ENCODE measurements around the gene CA5A. TPM values are rescaled to one million over a fixed set of nuclear protein-coding genes. Genes with fewer than 3 reads are reported as not detected.

CA5A gene
- total and polyA plus RNA-seq, 2 of the 13 experiments (the other 11 are each of a cell fraction or from before 2014, with no cell fraction given) = 66.8 to 106 TPM

GRCh38 chr16:87856791-87857228 lies 79.5 kb downstream of the CA5A start (continued):
- no peak for TF ChIP-seq JARID2 (CRISPR knock-in tag; IDR thresholded peaks at IDR 0.05; ENCODE audit: insufficient replicate concordance)
- no peak for TF ChIP-seq ZFAT (CRISPR knock-in tag; conservative IDR thresholded peaks at IDR 0.05)

GRCh38 chr16:87855852-87856715 lies 80.2 kb downstream of the CA5A start:
- CTCF ChIA-PET (ENCODE audit: low intra/inter-chr PET ratio, low total read pairs) = no interaction called here
- Histone ChIP-seq H3K9me3 (ENCODE audit: low read length) (no peaks in the 10 kb centered on the region), H3K27me3 (ENCODE audit: control insufficient read depth in 1 of 2, insufficient read depth in 2 of 2, low read length in 2 of 2) (no peaks in the 10 kb centered on the region), H4K20me1 (ENCODE audit: insufficient read depth, low read length) (peaks cover 23% of the 10 kb centered on the region), H3K36me3 (replicated peaks in 1 of 2; ENCODE audit: control insufficient read depth in 1 of 2, insufficient read depth in 2 of 2, low read length in 2 of 2) (peaks cover 8 to 27% of the 10 kb centered on the region in 2 experiments), H3K27ac (ENCODE audit: extremely low read length, insufficient read depth, low read length) (peak overlapping the region; percentile 98), H3K4me1 (ENCODE audit: insufficient read depth, low read length) (peaks cover 100% of the 10 kb centered on the region), H3K4me2 (ENCODE audit: low read depth, low read length) (peak overlapping the region; percentile 77), H3K9ac (ENCODE audit: insufficient read depth, low read depth, low read length) (peak overlapping the region; percentile 61), H2AFZ (ENCODE audit: low read length) (no peak overlapping the region), H3K4me3 (replicated peaks in 1 of 3; ENCODE audit: insufficient read depth in 1 of 3, low read depth in 2 of 3, low read length in 3 of 3) (peak overlapping the region in 2 of 3 experiments; percentile 21 to 66; a peak in 4 of 6 replicates), H3K79me2 (ENCODE audit: insufficient read depth, low read length) (peaks cover 95% of the 10 kb centered on the region)
- DNase-seq (ENCODE audit: low spot score) (peak; percentile 83), FAIRE-seq (no peak), ATAC-seq (peak; percentile 26)
- 27% methylated on average over 12 of the region's 26 CpGs for WGBS (ENCODE audit: low lambda C conversion rate)
- in situ Hi-C loops (cut with HindIII; ENCODE audit: extremely low pct_ligation_motif_present, low pct_unique_long_range_greater_than_20kb) (loop anchor here (25.0 kb wide), 1 partner anchor 469 kb away; the partner anchor contains the start of genes FBXO31 and MAP1LC3B), intact Hi-C loops (cut with micrococcal nuclease; ENCODE audit: unreplicated experiment) (loop anchor here (10.0 kb wide), 1 partner anchor 471 kb away; the partner anchor contains the start of gene FBXO31)
- BruUV-seq (replicated peaks) = no TSS peak
- POLR2A ChIA-PET = interaction anchor here (0.8 to 8.8 kb wide), 13 partner anchors 10 to 632 kb away, joined by 3 to 180 read pairs (median 4); partner anchors contain the start of genes KLHDC4 and SLC7A5
- TF ChIP-seq ATF3 (CRISPR knock-in tag; IDR thresholded peaks at IDR 0.05) (no peak), ZNF337 (CRISPR knock-in tag; IDR thresholded peaks at IDR 0.05; ENCODE audit: borderline replicate concordance, low read depth) (no peak), ASH2L (IDR thresholded peaks at IDR 0.05; ENCODE audit: insufficient read length, low read depth, low read length) (no peak), PRDM4 (CRISPR knock-in tag; IDR thresholded peaks at IDR 0.05; ENCODE audit: borderline replicate concordance) (no peak), MLXIP (CRISPR knock-in tag; IDR thresholded peaks at IDR 0.05; ENCODE audit: borderline replicate concordance) (no peak), MED13 (CRISPR knock-in tag; IDR thresholded peaks at IDR 0.05) (peak; percentile 67; the same call in 1 of the 2 replicates), IKZF1 (IDR thresholded peaks at IDR 0.05) (no peak), SETDB1 (CRISPR knock-in tag; IDR thresholded peaks at IDR 0.05; ENCODE audit: borderline replicate concordance) (no peak), SALL1 (CRISPR knock-in tag; IDR thresholded peaks at IDR 0.05) (peak; percentile 58), ZBTB26 (CRISPR knock-in tag; IDR thresholded peaks at IDR 0.05; ENCODE audit: borderline replicate concordance) (peak; percentile 93; the same call in 1 of the 2 replicates)
